ENCODE results near the gene ZNF587B. TPM values are rescaled to one million over a fixed set of nuclear protein-coding genes. Genes with fewer than 3 reads are reported as not detected.
A peak's percentile ranks its signal among the peaks of the same experiment; 100 is the strongest.
"Not testable (repeated sequence)": the region's sequence is repeated elsewhere in the genome, so short reads cannot be mapped to it uniquely, and the experiment has no call there.

ZNF587B gene
- total RNA-seq, 4 donors from 2014 or later: 5.3 to 25.0 (median 13.3) TPM

DNA sequence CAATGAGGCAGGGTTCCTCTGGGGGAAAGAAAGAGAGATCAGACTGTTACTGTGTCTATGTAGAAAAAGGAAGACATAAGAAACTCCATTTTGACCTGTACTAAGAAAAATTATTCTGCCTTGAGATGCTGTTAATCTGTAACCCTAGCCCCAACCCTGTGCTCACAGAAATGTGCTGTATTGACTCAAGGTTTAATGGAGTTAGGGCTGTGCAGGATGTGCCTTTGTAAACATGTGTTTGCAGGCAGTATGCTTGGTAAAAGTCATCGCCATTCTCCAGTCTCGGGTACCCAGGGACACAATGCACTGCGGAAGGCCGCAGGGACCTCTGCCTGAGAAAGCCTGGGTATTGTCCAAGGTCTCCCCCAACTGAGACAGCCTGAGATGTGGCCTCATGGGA lies 6.5 kb upstream of the ZNF587B start:
- H3K27me3 ChIP-seq; DNase-seq; intact Hi-C loops (cut with DNase I); H3K4me3 ChIP-seq; H3K9me3 ChIP-seq: not testable (repeated sequence)
- H3K4me1 ChIP-seq: peaks cover 5 to 47% (median 13%) of the 10 kb centered on the region in 3 donors
- WGBS, 2 donors: 60 to 76% methylated on average over 1 to 4 of the region's 4 CpGs
- peak overlapping the region in 1 of 4 donors; percentile 5 for H3K27ac ChIP-seq
- H3K36me3 ChIP-seq: peaks cover 0 to 33% (median 0%) of the 10 kb centered on the region in 3 donors

DNA sequence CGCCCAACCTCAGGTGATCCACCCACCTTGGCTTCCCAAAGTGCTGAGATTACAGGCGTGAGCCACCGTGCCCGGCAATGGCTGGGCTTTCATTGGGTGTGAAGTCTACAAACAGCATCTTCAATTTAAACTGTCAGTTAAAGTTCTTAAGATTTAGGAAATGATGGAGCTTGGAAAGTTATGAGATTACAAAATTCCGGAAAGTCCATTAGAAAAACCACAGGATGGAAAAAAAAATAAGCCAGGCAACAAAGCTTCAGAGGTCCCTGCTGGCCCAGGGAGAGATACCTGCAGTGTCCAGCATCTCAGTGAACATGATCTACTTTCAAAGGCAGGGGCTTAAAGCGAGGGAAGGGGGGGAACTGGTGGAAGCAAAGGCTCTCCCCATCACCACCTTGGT lies 4.6 kb upstream of the ZNF587B start:
- WGBS, 2 donors: 88 to 93% methylated on average over 3 to 6 of the region's 6 CpGs
- no peak overlapping the region for H3K4me3 ChIP-seq
- no peak for DNase-seq
- no peaks in the 10 kb centered on the region for H3K9me3 ChIP-seq
- H3K4me1 ChIP-seq: peaks cover 4 to 47% (median 9%) of the 10 kb centered on the region in 3 donors
- TF ChIP-seq, protein P1, sequence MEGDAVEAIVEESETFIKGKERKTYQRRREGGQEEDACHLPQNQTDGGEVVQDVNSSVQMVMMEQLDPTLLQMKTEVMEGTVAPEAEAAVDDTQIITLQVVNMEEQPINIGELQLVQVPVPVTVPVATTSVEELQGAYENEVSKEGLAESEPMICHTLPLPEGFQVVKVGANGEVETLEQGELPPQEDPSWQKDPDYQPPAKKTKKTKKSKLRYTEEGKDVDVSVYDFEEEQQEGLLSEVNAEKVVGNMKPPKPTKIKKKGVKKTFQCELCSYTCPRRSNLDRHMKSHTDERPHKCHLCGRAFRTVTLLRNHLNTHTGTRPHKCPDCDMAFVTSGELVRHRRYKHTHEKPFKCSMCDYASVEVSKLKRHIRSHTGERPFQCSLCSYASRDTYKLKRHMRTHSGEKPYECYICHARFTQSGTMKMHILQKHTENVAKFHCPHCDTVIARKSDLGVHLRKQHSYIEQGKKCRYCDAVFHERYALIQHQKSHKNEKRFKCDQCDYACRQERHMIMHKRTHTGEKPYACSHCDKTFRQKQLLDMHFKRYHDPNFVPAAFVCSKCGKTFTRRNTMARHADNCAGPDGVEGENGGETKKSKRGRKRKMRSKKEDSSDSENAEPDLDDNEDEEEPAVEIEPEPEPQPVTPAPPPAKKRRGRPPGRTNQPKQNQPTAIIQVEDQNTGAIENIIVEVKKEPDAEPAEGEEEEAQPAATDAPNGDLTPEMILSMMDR (IDR thresholded peaks at IDR 0.05): no peak
- no peak for TF ChIP-seq POLR2A (IDR thresholded peaks at IDR 0.05)
- no peaks in the 10 kb centered on the region for H3K27me3 ChIP-seq
- peaks cover 0 to 40% (median 0%) of the 10 kb centered on the region in 3 donors for H3K36me3 ChIP-seq
- no peak overlapping the region for H3K27ac ChIP-seq
- intact Hi-C loops (cut with DNase I): no loop called here

DNA sequence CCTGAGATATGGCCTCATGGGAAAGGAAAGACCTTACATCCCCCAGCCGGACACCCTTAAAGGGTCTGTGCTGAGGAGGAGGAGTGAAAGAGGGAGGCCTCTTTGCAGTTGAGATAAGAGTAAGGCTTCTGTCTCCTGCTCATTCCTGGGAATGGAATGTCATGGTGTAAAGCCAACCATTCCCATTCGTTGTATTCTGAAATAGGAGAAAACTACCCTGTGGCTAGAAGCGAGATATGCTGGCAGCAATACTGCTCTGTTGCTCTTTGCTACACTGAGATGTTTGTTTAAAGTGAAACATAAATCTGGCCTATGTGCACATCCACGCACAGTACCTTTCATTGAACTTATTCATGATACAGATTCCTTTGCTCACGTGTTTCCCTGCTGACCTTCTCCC lies 783 bp upstream of the ZNF587B start:
- Histone ChIP-seq H3K27ac (no peak overlapping the region), H3K27me3 (no peaks in the 10 kb centered on the region), H3K9me3 (no peaks in the 10 kb centered on the region), H3K4me1 (peaks cover 0 to 12% (median 0%) of the 10 kb centered on the region in 3 donors), H3K36me3 (peaks cover 0 to 28% (median 0%) of the 10 kb centered on the region in 3 donors), H3K4me3 (no peak overlapping the region)
- TF ChIP-seq, protein P1 (IDR thresholded peaks at IDR 0.05): no peak
- no peak for TF ChIP-seq POLR2A (IDR thresholded peaks at IDR 0.05)
- intact Hi-C loops (cut with DNase I): no loop called here
- 87 to 91% methylated on average over 4 to 5 of the region's 5 CpGs for WGBS, 2 donors
- no peak for DNase-seq

DNA sequence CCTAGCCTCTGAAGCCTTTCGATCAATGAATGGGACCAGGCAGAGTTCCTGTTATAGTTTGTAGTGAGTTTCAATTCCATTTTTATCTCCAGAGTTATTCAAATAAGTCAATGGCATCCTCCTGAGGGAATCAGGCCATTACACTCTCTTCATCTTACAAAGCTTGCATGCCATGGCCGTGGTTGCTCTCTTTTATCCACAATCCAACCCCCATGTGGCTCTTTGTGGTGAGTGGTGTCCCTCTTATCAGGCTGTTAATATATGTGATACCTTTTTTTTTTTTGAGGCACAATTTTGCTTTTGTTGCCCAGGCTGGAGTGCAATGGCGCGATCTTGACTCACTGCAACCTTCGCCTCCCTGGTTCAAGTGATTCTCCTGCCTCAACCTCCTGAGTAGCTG lies 6.9 kb downstream of the ZNF587B start:
- H3K9me3 ChIP-seq; H3K27ac ChIP-seq; DNase-seq; intact Hi-C loops (cut with DNase I); H3K4me1 ChIP-seq; H3K27me3 ChIP-seq; H3K4me3 ChIP-seq: not testable (repeated sequence)
- WGBS, 2 donors: 86 to 98% methylated on average over 5 of the region's 5 CpGs
- H3K36me3 ChIP-seq: peaks cover 0 to 60% (median 3%) of the 10 kb centered on the region in 3 donors

GRCh38 chr19:57838622-57839191 lies 8.6 kb downstream of the ZNF587B start:
- H3K27me3 ChIP-seq; intact Hi-C loops (cut with DNase I); H3K4me3 ChIP-seq; DNase-seq; H3K27ac ChIP-seq; H3K9me3 ChIP-seq; H3K4me1 ChIP-seq: not testable (repeated sequence)
- H3K36me3 ChIP-seq: peaks cover 0 to 71% (median 4%) of the 10 kb centered on the region in 3 donors
- WGBS, 2 donors: 83 to 89% methylated on average over 4 of the region's 5 CpGs

- 73 to 80% methylated on average over 5 of the region's 6 CpGs for WGBS, 2 donors
- Histone ChIP-seq H3K9me3 (no peaks in the 10 kb centered on the region), H3K4me3 (no peak overlapping the region), H3K27me3 (no peaks in the 10 kb centered on the region), H3K4me1 (no peaks in the 10 kb centered on the region), H3K36me3 (peaks cover 0 to 84% (median 4%) of the 10 kb centered on the region in 3 donors), H3K27ac (no peak overlapping the region)
- intact Hi-C loops (cut with DNase I): no loop called here
- no peak for DNase-seq
- TF ChIP-seq, protein P1 (IDR thresholded peaks at IDR 0.05): no peak
- TF ChIP-seq POLR2A (IDR thresholded peaks at IDR 0.05): no peak
Measured at GRCh38 chr19:57841122-57841763, 11.1 kb downstream of the ZNF587B start.

DNA sequence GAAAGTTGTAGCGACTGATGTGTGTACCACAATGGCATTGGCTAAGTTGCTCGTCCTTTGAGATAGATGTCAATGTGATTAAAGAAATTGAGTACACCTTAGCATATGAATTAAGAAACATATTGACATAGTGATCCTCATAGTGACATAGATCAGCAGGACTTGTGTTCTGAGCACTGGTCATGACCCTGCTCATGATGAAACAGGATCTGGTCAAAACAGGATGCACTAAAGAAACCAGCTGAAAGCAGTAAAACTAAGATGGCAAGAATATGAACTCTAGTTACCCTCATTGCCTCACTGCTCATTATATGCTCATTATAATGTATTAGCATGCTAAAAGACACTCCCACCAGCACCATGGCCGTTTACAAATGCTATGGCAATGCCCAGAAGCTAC lies 17.1 kb downstream of the ZNF587B start:
- Histone ChIP-seq H3K4me1 (peaks cover 0 to 18% (median 11%) of the 10 kb centered on the region in 3 donors), H3K36me3 (peaks cover 0 to 28% (median 0%) of the 10 kb centered on the region in 3 donors)
- H3K9me3 ChIP-seq; DNase-seq; H3K4me3 ChIP-seq; H3K27ac ChIP-seq; intact Hi-C loops (cut with DNase I); H3K27me3 ChIP-seq: not testable (repeated sequence)
- 66 to 87% methylated on average over 3 of the region's 3 CpGs for WGBS, 2 donors

DNA sequence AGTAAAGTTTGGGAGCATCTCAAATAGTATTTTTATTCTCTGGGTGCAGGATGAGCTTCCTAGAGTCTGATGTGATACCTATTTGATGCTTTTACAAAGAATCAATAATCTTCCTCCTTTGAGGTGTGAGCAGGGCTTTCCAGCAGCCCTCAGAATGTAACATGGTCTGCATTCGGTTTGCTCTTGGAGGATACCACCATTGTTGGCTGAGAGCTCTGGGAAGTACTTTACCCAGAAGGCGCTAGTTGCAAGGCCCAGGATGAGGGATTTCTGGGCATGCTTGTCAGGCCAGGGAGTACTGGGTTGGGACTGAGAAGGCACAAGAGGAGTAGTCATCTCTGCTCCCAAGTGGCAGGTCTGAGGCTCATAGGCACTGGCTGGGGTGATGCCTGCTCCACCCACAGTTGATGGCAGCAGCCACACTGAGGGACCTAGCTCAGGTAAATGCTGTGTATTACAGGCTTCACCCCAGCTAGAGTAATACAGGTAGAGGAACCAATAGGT lies 19.1 kb downstream of the ZNF587B start:
- Histone ChIP-seq H3K36me3 (peaks cover 0 to 24% (median 0%) of the 10 kb centered on the region in 3 donors), H3K4me3 (peak overlapping the region in 3 of 4 donors; percentile 70 to 82 (median 78)), H3K4me1 (peaks cover 0 to 18% (median 11%) of the 10 kb centered on the region in 3 donors), H3K27ac (peak overlapping the region in 2 of 4 donors; percentile 82 to 87)
- WGBS, 2 donors: 40 to 86% methylated on average over 1 of the region's 2 CpGs
- H3K9me3 ChIP-seq; intact Hi-C loops (cut with DNase I); DNase-seq; H3K27me3 ChIP-seq: not testable (repeated sequence)
